Esophagus muscularis mucosa (tissue), 3 donors: ENCODE data around the gene TBC1D14.

Experiments used
- POLR2A ChIP-seq: fragments of 450-650 bp; IDR thresholded peaks from one replicate; pipeline ENCODE4 v1.6.1; 2017; ENCODE audit warnings: antibody characterized with exemption, moderate library complexity, mild to moderate bottlenecking, low read depth
- POLR2AphosphoS5 ChIP-seq, 2 donors: sonication (generic); formaldehyde crosslinking; IDR thresholded peaks; one replicate each; pipeline ENCODE4 v1.6.1; 2017; ENCODE audit warnings: antibody characterized with exemption in 2 of 2
- TF ChIP-seq, protein P1 (sequence below), 3 experiments: fragments of 200-600 bp in 2 of 3; fragments of 450-650 bp in 1 of 3; sonication (generic) in 2 of 3; IDR thresholded peaks; one replicate each; pipeline ENCODE4 v1.5.1; 2017 to 2019; ENCODE audit warnings: antibody characterized with exemption in 3 of 3, mild to moderate bottlenecking in 2 of 3, moderate library complexity in 1 of 3

GRCh38 chr4:7021355-7021754 lies 111.7 kb downstream of the TBC1D14 start:
- TF ChIP-seq POLR2A = no peak
- TF ChIP-seq, protein P1, sequence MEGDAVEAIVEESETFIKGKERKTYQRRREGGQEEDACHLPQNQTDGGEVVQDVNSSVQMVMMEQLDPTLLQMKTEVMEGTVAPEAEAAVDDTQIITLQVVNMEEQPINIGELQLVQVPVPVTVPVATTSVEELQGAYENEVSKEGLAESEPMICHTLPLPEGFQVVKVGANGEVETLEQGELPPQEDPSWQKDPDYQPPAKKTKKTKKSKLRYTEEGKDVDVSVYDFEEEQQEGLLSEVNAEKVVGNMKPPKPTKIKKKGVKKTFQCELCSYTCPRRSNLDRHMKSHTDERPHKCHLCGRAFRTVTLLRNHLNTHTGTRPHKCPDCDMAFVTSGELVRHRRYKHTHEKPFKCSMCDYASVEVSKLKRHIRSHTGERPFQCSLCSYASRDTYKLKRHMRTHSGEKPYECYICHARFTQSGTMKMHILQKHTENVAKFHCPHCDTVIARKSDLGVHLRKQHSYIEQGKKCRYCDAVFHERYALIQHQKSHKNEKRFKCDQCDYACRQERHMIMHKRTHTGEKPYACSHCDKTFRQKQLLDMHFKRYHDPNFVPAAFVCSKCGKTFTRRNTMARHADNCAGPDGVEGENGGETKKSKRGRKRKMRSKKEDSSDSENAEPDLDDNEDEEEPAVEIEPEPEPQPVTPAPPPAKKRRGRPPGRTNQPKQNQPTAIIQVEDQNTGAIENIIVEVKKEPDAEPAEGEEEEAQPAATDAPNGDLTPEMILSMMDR (IDR thresholded peaks at IDR 0.05) = no peak
- no peak for TF ChIP-seq POLR2AphosphoS5 (IDR thresholded peaks at IDR 0.05)
